Suppressor macrophage treated with lipopolysaccharide for 4 hours (primary cell): ENCODE data around the gene GRB2.
"Not testable (repeated sequence)": the region's sequence is repeated elsewhere in the genome, so short reads cannot be mapped to it uniquely, and the experiment has no call there.

Source experiments
- DNase-seq: peaks from one replicate; pipeline ENCODE4 v3.0.0-alpha.2; 2020

The GRB2 gene

DNA sequence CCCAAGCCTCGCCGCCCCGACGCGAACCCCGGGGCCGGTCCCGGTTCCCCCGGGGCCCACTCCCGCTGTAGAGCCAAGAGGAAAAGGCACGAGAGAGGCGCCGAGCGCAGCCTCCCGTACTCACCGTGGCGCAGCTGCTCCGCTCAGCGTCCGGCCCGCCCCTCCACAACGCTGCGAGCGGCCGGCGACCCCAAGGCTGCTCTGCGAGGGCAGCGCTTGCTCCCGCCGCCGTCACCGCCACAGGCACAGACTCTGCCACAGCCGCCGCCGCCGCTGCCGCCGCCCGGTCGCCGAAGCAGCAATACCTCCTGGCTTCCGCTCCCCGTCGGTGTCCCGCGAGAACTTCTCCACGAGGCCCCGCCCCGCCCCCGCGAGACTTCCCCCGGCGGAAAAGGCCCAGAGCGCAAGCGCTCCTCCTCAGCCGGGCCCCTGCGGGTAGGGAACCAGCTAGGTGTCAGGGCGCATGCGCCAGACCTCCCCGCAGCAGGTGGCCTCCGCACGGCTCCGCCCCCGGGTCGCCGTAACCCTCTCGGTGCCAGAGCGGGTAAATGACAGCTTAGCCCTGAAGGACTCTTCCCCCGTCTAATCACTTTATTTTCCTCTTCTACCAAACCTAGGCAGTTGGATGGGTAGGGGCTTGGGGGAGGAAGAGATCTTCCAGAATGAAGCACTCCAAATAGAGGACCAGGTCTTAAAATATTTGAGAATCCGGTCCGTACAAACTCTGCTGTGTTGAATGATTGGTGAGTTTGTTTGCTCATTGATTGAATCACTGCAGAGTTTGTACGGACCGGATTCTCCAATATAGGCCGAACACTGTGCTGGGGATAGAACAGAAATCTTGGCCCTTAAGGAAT lies at the start of gene GRB2:
TSS of gene GRB2 (minus strand) at position 314 of the 857 bp plus-strand sequence. CDS start 12,050 bp downstream, outside the sequence.
- DNase-seq = peak; percentile 100

DNA sequence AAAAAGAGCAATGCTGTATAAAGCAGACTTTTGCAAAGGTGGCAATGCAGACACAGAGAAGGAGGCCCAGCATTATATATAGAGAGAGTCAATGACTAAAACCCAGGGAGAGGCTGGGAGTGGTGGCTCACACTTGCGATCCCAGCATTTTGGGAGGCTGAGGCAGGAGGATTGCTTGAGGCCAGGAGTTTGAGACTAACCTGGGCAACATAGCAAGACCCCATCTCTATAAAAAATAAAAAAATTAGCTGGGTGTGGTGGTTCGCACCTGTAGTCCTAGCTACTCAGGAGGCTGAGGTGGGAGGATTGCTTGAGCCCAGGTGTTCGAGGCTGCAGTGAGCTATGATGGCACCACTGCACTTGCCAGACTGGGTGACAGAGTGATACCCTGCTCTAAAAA lies 49.2 kb upstream of the GRB2 start:
- DNase-seq = not testable (repeated sequence)

DNA sequence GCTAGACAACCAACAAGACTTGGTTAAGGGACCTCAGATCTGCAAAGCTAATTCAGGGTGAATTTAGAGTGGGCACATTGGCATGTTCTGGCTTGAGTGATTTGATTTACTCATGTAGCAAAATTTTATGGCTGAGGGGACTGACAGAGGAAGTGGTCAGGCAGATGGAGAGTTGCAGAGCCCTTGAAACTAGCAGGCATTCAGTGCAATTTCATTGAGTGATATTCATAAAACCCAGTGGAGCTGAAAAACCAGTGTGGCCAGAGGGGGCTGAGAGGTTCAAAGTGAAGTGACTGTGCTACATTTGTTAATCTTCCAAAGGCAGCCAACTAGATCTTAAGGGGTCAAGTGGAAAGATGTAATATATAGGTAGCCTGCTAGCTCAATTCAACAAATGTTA lies 48.7 kb upstream of the GRB2 start:
- no peak for DNase-seq

DNA sequence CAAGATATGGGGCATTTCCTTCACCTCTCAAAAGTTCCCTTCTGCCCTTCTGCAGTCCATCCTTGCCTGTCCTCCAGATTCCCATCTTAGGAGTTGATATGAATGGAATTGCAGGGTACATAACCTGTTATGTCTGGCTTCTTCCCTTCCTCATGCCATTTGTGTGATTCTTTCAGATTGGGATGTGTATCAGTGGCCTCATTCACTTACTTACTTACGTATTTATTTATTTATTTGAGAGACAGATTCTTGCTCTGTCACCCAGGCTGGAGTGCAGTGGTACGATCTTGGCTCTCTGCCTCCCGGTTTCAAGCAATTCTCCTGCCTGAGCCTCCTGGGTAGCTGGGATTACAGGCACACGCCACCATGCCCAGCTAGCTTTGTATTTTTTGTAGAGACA lies 44.8 kb upstream of the GRB2 start:
- DNase-seq = no peak

DNA sequence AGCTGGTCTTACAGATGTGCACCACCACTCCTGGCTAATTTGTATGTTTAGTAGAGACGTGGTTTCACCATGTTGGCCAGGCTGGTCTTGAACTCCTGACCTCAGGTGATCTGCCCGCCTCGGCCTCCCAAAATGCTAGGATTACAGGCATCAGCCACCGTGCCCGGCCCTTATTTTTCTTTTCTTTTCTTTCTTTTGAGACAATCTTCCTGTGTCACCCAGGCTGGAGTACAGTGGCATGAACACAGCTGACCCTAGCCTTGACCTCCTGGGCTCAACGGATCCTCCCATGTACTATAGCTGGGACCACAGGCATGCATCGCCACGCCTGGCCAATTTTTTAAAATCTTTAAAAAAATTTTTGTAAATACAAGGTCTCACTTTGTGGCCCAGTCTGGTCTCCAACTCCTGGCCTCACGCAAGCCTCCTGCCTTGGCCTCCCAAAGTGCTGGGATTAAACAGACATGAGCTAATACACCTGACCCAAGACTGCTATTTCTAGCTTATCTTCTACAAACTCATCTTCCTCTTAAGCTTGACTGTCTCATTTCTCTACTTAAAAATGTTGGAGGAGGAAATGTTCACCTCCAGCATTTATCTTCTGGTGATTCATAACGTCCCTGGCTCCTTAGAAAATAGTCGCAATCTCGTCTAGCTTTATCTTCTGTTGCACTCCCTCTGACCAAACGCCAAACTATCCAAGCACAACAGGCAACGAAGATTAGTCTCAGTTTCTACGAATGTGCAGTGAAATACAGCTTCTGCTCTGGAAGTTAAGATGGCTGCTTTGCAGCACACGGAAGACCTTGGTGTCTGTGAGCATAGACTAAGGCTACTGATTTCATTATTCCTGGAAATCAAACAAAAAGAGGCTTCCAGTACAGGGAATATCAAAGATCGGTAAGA lies 42.7 kb upstream of the GRB2 start:
- DNase-seq = no peak

DNA sequence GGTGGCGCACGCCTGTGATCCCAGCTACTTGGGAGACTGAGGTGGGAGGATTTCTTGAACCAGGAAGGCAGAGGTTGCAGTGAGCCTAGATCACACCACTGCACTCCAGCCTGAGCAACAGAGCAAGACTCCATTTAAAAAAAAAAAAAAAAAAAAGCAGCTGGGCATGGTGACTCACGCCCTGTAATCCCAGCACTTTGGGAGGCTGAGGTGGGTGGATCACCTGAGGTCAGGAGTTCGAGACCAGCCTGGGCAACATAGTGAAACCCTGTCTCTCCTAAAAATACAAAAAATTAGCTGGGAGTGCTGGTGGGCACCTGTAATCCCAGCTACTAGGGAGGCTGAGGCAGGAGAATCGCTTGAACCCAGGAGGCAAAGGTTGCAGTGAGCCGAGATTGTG lies 40.4 kb upstream of the GRB2 start:
- DNase-seq = not testable (repeated sequence)

DNA sequence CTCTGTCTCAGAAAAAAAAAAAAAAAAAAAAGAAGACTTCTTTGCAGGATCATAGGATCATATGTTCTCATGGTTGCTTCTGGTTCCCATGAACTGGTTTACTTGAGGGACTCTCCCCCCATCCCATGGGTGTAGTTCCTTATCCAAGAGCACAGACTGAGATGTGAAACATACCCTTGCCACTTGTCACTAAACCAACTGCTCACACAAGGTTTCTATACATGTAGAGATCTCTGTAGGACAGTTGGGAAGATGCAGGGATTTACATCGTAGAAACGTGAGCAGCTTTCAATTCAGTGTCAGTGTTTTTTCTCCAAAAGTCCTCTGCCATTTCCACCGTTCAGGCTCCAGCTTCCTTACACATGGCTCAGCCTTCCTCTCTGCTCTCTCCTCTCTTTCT lies 39.8 kb upstream of the GRB2 start:
- no peak for DNase-seq

DNA sequence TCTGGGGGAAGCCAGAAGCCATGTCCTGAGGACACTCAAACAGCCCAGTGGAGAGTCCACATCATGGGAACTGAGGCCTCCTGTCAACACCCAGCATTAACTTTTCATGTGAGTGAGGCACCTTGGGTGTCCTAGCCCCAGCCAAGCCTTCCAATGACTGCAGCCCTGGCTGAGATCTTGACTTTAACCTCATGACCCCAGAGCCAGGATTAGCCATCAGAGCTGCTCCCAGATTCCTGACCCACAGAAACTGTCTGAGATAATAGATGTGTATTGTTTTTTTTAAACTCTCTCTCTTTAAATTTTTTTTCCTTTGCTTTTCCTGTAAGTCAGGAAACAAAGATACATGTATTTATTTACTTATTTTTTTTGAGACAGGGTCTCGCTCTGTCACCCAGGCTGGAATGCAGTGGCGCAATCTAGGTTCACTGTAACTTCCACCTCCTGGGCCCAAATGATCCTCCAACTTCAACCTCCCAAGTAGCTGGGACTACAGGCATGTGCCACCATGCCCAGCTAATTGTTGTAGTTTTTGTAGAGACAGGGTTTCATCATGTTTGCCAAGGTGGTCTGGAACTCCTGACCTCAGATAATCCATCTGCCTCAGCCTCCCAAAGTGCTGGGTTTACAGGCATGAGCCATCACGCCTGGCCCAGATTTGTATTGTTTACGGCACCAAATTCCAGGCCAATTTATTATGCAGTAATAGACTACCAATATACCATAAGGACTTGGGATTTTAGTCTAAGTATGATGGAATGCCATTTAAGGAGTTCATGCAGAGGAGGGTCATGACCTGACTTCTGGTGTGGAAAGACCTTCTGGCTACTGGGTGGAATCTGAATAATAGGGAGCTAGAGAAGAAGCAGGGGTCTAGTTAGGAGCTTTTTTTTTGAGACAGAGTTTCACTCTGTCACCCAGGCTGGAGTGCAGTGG lies 37.0 kb upstream of the GRB2 start:
- no peak for DNase-seq

DNA sequence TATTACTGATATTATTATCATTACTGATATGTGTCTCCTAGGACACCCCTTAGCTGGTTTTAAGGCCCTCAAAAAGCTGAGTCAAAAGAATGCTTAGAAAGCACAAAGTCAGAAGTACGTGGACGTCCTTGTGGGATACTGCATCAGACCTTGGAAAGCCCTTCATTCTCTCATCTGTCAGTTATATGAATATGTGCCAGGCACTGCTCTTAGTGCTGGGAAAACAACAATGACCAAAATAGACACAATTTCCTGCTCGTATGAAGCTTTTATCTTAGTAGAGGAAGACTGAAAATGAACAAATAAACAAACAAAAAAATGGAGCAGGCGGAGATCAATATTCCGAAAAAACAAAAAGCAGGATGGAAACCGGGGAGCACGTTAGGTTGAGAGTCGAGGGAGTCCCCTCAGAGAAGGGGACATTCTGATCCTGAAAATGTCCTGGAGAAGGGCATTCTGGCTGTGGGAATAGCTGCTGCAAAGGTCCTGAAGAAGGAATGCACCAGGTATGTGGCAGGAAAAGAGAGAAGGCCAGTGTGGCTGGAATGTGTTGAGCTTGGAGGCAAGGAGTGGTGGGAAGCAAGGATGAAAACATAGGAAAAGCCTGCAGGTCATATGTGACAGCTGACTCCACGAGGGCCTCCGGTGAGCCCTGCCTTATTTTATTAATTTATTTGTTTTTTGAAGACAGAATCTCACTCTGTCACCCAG lies 35.4 kb upstream of the GRB2 start:
- no peak for DNase-seq

DNA sequence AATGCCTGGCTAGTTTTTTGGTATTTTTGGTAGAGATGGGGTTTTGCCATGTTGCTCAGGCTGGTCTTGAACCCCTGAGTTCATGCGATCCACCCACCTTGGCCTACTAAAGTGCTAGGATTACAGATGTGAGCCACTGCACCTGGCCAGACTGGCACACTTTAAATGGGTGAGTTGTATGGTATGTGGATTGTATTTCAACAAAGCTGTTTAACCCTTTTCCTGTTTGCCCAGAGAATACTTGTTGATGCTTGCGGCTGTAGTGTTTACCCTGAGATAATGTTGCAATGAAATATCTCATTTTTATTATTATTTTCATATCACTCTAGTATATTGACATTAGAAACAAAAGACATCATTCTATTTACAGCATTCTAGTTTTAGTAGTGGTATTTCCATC lies 33.8 kb upstream of the GRB2 start:
- no peak for DNase-seq

DNA sequence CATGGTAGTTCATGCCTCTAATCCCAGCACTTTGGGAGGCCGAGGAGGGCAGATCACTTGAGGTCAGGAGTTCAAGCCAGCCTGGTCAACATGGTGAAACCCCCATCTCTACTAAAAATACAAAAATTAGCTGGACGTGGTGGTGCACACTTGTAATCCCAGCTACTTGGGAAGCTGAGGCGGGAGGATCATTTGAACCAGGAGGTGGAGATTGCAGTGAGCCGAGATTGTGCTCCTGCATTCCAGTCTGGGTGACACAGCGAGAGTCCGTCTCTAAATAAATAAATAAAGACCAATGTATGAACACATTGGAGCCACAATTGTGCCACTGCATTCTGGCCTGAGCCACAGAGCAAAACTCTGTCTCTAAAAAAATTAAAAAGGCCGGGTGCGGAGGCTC lies 31.9 kb upstream of the GRB2 start:
- not testable (repeated sequence) for DNase-seq

DNA sequence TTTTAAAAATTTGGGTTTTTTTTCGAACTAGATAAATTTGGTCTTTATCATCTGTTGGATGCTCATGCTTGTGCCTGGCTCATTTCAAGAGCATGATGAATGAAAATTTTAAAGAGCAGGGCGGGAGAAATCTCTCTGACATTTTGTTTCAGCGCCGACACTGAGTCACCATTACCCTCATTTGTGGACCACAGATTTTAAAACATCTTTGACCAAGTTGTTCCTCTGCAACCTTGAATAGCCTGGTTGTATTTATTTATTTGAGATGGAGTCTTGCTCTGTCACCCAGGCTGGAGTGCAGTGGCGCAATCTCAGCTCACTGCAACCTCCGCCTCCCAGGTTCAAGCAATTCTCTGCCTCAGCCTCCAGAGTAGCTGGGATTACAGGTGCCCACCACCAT lies 29.0 kb upstream of the GRB2 start:
- DNase-seq = not testable (repeated sequence)

DNA sequence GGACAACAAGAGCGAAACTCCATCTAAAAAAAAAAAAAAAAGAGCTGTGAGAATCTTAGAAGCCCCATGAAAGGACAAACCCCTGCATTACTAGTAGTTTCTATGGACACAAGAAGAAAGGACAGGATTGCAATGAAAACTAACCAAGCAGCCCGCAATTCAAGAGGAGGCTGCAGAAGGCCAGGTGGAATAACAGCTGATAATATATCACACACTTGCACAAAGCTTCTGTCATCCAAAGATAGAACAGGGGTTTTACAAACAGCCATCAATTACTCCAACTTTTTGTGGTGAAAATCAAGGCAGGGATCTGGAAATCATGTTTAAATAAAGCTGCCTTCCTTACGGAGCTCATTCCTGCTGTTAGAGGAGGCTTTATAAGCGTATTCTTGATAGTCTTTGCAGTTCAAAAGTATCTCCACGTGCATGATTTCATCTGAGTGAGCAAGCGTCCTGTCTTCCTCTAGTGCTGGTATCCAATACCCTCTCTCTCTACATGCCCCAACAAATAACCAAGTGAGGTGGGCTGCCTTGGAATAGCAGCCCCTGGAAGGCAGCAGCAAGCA lies 27.8 kb upstream of the GRB2 start:
- DNase-seq = no peak

DNA sequence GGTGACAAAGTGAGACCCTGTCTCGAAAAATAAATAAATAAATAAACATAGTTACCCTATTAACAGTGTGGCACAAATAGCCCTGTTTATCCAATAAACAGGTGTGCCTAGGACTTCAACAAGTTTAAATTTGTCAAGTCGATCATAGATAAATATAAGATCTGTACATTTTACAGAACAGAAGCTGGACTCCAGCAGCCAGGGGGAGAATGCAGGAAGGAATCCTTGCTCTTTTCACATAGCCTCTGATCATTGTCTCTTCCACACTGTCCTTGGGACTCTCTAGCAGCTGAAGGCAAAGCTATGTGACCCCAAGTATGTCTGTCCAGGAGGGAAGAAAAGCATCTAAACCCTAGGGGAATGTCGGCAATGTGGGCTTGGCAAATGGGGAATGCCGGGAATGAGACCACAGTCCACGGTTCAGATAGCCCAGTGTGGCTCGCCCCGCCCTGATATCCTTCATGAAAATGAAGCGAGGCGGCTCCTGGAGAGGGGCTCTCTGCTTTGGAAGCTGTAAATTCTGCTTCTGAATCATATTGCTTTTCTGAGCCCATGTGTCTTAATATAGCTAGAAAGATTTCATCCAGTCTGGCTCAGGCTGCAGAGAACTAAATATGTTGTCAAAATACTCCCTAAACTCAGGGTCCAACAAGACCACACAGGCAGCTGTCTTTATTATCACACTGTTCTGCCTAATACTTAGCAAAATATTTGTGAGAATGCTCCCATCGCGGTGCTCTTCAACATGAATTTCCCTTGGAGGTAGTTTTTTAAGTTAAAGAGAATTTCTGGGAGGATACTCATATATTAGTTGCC lies 24.9 kb upstream of the GRB2 start:
- DNase-seq = no peak

DNA sequence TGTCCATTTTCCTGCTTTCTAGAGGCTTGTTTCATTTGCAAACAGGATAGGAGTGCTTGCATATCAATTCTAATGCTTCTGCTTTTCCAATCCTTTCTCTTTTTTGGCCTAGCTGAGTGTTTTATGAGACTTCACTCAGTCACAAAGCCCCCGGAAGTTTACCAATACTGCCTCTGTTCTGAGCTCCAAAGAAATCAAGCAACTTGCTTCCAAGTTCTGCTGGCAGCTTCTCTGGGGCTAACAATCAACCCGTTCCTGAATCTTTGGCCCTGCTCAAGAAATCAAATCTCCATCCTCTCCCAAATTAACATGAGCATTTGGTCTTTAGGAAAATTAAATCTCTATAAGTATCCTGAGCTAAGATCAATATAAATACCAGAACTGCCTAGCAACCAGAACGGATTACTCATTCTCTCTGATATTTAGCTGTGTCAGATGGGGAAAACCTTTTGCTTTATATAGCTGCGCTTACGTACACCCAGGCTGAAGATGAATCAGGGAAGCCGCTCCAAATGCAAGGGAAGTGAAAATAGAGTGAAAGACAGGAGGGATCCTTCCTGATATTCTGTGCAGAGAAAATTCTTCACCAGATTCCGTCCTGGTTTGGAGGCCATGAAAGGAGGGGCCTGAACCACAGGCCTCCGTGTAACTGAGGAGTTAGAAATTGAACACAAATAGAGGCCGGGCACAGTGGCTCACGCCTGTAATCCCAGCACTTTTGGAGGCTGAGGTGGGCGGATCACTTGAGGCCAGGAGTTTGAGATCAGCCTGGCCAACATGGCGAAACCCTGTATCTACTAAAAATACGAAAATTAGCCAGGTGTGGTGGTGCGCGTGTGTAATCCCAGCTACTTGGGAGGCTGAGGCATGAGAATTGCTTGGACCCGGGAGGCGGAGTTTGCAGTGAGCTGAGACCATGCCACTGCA lies 23.3 kb upstream of the GRB2 start:
- peak; percentile 93 for DNase-seq

DNA sequence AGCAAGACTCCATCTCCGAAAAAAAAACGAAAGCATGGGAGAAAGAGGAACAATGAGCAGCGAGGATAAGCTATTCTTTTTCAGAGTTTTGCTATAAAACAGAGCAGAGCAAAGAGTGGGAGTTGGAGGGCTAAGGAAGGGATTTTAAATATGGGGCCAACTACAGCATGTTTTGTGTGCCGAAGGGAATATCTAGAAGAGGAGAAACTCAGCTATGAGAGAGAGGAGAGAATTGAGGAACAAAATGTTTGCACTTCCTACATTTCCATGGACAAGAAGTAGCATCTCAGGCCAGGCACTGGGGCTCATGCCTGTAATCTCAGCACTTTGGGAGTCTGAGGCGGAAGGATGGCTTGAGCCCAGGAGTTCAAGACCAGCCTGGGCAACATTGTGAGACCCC lies 13.1 kb upstream of the GRB2 start:
- DNase-seq = peak; percentile 62

DNA sequence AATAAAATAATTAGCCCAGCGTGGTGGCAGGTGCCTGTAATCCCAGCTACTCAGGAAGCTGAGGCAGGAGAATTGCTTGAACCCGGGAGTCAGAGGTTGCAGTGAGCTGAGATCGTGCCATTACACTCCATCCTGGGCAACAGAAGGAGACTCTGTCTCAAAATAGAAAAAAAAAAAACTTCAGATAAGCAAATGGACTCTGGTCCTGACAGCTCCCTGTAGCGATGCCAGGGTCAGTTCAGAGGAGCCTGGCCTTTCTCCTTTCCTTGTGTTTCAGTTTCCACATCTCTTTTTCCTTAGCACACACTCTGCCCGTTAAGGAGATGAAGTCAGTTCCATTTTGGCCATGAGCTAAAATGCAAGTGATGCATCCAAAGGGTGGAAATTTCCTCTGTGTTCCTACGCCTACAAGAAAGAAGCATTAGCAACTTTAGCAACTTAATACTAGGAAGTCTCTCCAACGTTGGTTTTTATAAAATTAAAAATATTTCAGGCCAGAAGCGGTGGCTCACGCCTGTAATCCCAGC lies 11.6 kb upstream of the GRB2 start:
- peak; percentile 61 for DNase-seq

DNA sequence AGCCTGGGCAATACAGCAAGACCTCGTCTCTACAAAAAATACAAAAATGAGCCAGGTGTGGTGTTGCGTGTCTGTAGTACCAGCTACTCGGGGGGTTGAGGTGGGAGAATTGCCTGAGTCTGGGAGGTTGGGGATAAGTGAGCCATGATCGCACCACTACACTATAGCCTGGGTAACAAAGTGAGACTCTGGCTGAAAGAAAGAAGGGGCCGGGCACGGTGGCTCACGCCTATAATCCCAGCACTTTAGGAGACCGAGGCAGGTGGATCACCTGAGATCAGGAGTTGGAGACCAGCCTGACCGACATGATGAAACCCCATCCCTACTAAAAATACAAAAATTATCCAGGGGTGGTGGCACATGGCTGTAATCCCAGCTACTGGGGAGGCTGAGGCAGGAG lies 10.5 kb upstream of the GRB2 start:
- no peak for DNase-seq

DNA sequence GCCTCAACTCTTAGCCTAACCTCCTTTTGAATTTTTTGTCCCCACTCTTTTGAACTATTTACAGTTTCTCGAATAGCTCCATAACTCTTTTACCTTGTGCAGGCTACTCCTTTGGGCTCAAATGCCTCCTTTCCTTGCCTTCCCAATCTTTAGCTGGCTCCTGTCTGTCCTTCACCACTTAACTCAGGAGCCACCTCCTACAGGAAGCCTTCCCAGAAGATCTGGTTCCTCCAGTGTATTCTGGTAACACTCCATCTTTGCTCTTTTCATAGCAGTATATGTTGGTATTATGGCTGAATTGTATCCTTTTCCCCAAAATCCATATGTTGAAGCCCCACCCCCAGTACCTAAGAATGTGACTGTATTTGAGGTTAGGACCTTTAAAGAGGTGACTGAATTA lies 9.0 kb upstream of the GRB2 start:
- DNase-seq = no peak
